ENCODE data around the gene COPZ1.

COPZ1 gene

DNA sequence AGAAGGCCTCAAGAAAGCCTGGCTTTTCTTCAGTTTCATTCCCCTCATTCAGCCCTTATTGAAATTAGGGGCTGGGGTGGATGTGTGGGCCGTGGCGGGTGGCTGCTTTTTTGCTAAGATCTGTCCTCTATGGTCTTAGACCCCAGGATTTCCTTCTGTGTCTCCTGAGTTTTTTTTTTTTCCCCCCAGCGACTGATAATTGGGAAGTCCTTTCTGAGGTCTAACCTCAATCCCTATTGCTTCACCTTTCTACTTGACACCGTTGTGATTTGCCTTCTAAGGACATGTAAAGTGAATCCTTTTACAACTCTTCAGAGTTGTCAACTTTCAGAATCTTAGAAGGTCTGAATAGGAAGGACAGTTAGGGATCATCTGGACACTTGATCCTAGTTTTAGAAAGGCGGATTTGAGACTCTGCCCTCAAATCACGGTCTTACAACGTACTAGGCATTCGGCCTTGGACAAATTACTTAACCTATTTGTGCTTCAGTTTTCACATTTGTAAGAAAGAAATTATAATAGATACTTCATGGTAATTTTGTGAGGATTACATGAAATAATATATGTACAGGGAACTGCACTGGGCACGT is 34.9 kb downstream of the COPZ1 start:
- no peak for DNase-seq

DNA sequence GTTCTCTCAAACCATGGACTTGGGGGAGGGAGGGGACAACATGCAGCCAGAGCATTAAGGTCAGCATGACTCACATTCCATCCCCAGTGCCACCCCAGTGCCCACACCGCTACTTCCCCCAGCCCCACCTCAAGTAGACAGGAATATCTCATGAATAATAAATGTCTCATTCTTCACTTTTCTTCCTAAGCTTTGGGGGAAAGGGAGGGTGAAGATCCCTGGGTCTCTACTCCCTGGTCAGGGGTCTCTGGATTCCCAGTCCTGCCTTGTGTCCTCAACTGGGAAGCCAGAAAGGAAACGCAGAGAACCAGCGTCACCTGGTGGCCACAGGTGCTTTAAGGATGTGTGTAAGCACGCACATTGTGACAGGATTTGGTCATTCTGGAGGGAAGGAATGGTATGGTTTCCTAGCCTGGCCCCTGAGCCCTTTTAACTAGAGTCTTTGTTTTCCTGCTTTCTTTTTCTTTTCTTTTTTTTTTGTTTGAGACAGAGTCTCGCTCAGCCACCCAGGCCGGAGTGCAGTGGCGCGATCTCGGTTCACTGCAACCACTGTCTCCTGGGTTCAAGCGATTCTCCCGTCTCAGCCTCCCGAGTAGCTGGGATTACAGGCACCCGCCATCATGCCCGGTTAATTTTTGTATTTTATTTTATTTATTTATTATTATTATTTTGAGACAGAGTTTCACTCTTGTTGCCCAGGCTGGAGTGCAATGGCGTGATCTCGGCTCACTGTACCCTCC is 36.0 kb downstream of the COPZ1 start:
- no peak for DNase-seq

DNA sequence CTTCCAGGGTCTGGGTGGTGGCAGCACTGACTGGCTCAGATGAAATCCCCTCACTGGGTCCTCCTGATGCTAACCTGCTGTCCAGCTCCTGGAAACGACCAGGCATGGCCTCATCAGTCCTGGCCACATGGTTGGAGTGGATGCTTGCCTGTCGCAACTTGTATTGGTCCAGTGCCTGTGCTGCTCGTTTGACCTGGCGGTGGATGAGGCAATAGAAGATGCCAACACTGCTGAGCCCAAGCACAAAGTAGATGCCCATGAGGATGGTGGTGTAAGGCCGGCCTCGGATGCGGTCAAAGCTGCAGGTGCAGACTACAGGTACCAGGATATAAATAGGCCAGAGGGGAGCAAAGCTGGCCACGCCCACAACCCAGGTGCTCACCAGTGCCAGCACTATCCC is 38.1 kb downstream of the COPZ1 start:
- DNase-seq = no peak

DNA sequence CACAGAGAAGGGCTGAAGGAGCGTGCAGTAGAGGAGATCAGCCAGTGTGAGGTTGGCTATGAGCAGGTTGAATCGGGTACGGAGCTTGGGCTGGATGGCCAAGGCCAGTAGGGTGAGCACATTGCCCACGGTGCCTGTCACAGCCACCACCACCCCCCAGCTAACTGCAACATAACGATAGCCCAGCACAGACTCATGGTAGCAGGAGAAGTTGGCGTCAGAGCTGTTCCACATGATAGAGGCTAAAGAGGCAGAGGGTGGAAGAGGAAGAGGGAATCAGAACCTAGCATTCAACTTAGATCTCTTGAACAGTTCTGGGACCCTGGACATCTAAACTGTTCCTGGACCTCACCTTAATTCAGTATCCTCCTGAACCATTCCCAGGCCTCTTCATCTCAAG is 38.7 kb downstream of the COPZ1 start:
- no peak for DNase-seq

DNA sequence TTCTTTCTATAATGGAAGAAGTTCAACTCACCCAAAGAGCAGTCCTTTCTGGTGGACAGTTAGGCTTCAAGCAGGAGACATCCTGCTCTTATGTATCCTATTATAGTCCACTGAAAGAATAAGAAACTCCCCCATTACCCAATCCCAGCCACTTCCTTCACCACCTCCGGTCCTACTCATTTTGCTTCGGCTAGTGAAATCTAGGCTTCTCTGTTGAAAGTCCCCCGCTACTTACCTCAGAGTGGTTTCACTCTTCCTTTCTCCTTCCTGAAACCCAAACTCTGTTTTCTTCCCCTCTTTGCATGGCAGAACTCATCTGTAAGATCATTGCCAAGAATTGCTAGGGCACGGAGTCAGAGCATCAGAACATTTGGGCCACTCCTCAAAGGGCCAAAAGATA is 39.5 kb downstream of the COPZ1 start, which contains the start of gene GPR84:
TSS of gene GPR84 (minus strand) at position 74 of the 400 bp plus-strand sequence. CDS start 635 bp downstream, outside the sequence.
- no peak for DNase-seq

DNA sequence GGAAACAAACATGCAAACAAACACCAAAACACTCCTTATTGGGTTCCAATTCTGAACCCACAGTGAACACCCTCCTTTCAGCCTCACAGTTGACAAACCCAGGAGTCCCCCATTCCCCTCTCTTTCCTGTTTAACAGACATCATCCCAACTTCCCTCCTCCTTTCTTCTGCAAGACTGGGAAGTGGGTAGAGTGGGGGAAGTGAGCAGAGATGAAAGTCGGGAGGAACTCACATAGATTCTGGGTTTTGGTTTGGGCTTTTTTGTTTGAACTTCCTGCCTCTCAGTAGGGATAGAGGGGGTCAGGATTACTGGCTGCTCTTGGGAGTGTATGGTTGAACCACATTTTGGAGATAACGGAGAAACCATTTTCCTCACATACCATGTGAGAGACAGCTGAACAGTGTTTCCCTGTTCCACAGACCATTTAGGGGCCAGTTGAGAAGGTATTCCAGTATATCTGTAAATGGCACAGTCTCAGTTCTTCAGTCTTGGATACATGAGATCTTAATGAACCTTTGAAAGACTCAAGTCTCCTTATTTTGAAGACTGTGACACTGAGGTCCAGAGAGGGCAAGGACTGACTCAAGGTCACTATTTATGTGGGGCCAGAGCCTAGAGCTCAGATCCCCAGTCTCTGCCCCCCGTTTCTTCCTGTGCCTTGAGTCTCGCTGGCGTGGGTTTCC is 43.2 kb downstream of the COPZ1 start:
- no peak for DNase-seq

DNA sequence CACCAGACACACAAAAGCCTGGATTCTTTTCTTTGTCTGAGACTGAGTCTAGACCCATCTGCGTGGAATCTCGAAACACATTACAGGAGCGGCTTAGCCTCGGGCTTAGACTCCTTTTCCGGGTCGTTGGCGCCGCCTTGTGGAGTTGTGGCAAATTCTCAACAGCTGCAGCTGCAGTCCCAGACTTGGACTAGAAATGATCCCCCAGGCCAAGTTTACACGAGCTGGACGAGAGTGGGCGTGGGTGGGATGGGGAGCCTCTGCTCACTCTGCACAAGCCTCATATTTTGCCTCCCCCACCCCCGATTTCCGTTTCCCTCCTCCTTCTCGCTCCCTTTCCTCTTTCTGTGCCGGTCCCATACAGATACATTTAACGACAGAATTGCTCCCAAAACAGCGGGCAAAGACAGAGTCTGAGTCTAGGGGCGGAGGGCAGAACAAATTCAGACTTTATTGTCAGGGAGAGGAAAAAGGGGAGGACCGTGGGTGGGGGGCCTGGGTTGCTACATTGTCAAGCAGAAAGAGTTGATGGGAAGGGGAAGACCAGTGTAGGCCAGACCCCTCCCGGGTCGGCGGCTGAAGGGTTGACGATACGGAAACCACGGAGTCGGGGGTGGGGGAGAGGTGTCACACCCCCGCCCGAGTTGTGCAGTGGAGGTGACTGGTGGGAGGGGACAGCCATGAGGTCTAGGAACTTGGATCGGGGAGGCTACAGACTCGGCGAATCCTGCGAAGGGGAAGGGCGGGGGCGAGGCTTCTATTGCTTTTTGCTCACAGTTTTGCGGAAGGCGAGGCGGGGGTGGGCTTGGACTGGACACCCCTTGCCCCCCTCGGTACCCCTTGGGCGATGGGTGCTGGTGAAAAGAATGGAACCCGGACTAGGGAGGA is 44.0 kb downstream of the COPZ1 start:
- DNase-seq = peak; percentile 100

DNA sequence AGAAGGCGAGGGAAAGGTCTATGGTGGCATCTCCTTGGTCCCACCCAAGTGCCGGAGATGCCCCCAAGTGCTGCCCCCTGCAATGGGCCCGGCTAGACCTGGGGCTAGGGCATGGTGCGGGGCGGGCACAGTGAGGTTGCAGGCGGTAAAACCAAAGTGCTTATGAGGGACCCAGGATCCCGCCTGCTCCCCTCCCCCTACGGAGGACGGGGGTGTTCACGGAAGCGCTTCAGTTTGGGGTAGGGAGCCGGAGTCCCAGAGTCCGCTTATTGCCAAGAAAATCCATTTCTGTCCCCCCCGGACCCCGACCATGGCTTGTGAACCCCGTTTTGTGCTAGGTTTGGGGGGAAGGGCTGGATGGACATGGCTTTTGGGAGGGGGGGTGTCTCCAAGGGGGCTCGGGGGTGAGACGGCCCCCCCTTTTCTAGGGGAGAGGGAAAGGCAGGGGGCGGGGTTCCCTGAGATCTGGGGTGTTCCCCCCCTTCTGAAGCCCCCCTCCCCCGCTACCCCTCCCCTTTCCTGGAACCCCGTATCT is 44.7 kb downstream of the COPZ1 start:
- no peak for DNase-seq

DNA sequence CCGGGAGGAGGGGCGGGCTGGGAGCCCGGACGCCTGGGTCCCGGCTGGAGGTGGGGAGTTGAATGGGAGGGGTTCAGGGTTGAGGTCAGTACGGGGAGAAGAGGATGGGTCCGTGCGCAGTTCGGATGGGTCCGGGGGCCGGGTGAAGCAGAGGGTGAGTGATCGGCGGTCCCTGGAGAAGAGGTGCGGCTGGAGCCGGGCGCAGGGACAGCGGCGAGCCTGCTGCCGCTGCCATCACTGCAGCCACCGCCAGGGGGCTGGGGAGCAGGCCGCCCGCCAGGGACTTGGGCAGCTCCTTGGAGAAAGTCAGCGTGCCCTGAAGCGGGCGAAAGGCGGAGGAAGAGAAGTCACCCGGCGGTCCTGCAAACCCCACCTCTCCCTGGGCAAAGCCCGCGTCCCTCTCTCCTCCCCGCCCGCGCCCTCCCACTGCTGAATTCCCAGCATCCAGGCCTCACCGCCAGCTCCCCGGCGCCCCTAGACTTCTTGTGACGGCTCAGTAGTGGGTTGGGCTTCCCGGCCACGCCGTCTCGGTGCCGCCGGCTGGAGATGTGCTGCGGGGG is 45.3 kb downstream of the COPZ1 start:
- peak; percentile 100 for DNase-seq

DNA sequence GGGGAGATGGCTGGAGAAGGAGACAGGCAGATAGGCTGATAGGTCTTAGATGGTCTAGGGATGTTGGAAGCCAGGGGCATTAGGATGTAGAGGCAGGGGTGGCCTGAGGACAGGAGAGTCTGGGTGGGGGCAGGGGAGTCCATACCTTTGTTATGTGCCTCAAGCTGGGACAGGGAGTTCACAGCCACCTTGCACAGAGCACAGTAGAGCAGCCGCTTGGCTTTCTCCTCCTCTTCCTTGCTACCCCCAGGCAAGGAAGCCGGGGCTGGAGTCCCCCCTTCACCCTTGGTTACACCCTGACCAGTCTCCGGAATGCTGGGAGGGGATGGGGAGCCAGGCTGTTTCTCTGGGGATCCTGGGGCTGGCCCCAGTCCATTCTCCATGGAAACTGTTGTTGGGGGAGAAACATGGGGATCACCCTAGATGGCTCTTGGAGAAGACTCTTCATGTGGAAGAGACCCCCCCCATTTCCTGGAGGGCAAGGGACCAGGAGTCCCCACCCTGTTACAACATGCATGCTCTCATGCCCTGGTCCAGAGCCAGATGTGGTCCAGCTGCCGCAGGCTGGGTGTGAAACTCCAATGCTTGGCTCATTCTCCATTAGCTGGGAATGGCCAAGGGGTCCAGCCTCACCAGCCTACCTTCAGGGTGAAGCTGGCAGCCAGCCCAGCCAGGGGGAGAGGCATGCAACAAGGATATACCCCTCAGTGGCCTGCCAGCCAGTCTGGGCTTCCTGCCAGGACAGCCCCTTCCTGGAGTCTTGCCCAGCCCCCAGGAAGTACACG is 46.6 kb downstream of the COPZ1 start:
- DNase-seq = no peak

DNA sequence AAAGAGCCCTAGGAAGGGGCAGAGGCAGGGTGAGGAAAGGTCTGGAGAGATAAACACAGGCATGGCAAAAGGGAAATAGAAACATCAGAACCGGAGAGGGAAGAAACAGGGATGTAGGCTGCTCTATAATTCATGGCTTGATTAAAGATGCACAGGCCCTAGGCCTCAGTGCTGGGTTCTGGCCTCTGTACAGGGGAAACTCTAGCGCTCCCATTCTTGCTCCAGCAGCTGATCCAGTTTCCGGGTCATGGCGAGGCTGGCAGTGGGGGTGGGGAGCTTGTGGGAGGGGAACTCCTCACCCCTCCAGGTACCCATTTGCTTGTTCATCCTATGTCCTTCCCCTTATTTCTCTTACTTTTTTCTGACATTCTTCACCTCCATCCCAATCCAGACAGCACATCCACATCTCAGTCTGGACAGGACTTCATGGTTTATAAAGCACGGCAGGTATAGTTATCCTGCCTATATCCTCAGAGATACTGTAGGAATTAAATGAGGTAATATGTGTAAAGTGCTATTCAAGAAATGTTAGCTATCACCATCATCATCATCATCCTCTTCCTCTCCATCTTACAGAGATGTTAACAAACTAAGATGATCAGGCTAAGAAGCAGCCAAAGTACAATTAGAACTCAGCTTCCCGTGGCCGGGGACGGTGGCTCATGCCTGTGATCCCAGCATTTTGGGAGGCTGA is 47.3 kb downstream of the COPZ1 start:
- DNase-seq = no peak

DNA sequence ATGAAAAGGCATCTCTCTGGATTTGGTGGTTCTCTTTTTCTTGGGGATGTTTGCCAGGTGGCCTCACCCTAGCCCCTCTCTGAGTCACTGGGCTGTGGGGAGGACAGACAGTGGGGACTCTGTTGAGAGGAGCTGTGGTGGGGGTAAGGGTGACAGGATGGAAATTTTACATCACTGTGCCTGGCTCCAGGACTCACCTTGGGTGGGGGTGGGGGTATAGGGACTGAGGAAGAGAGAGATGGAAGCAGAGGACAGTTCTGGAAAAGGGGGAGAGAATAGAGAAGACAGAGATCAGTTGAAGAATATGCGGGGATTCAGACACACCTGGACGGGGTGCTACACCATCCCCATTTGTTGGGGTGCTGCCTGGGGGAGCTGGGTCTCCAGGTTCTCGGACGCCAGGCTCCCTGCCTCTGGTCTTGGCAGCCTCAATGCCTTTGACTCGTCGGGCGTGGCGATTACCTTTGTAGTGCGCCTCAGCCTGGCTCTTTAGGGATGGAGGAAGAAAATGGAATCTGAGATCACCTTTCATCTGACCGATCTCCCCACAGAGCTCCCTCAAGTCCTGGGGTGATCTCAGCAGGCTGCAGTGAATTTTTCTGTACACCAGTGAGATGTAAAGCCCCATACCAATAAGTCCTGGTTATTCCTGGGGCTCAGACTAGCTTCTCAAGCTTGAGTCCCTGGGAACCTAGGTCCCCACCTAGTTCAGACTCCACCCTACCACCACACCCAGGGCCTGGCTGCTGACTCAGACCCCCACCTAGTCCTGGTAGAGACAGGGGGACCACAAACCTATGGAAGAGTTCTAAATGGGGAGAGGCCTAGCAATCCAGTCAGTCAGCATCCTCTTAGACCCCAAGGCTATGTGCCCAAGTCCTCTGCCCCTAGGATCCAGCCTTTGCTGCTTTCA is 49.0 kb downstream of the COPZ1 start:
- DNase-seq = peak; percentile 93

DNA sequence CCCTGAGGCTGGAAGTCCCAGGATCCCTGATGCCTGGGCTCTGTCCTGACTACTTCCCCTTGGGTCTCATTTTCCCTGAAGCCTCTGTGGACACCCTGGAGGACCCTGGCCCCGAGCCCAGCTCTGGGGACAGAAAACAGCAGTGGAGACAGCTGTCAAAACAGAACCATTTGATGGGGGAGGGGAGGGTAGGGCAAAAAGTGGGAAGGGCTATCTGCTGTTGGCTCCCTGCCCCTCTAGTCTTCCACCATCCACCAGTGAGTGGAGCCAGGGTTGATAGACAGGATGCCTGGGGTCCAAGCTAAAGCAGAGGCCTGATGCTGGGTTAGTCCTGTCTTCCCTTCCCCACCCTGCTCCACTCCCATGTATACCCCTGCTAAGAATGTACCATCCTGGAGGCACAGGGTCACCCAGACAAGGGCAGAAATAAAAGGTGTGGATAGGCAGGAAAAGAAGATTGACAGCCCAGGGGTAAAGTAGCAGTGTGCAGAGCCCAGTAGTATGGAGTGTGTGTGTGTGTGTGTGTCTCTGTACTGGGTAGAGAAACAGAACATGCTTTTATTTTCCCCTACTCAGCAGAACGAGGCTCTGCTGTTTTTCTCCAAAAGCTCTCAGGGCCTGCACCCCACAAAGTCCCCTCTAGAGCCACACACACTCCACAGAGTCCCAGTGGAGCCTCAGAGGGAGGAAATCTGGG is 49.8 kb downstream of the COPZ1 start:
- DNase-seq = no peak

DNA sequence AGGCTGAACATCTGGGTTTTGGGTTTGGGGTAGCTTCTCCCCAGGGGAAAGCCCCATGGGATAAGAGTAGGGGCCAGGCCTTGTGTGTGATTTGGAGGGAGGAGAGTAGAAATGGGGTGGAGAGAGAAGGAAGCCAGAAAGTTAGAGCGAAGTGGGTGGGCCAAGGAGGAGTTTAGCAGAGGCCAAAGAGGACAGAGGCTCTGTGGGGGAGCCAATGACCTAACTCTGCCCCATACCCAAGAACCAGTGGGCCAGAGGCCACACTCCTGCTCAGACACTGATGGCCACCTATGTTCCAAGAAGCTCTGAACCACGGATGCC is 50.3 kb downstream of the COPZ1 start:
- no peak for DNase-seq

DNA sequence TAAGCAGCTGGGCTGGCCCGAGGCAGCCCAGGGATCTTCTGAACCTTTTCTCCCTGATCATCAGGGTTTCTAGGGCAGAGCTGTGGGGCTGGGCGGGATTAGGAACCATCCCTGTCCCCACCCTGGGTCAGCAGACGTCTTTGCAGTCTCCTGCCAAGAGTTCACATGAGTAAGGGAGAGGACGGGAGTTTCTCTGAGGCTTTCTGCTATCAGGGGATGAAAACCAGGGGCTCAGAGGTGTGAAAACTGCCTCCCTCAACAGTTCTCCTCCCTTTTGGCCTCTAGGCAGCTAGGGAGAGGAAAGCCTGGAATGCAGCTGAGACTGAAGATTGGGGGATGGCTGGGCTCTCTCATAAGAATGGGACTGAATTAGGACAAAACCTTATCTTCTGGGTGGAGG is 51.7 kb downstream of the COPZ1 start:
- no peak for DNase-seq

DNA sequence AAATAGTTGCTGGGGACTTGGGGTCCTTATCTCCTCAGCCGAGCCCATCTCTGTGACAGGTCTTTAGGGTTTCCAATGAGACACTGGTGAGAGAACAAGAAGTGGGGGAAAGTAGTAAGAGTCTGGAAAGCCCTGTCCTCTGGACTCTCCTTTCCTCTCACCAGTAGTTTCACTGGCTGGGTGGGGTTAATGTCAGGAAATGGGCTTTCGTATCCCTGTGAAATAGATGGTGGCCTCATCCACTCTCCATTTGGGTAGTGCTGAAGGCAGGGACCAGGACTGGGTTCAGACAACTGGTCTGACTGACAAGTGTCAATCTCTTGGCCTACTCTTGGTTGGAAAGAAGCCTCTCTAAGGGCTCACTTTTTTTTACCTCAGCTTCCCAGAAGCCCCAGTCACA is 52.1 kb downstream of the COPZ1 start:
- no peak for DNase-seq

DNA sequence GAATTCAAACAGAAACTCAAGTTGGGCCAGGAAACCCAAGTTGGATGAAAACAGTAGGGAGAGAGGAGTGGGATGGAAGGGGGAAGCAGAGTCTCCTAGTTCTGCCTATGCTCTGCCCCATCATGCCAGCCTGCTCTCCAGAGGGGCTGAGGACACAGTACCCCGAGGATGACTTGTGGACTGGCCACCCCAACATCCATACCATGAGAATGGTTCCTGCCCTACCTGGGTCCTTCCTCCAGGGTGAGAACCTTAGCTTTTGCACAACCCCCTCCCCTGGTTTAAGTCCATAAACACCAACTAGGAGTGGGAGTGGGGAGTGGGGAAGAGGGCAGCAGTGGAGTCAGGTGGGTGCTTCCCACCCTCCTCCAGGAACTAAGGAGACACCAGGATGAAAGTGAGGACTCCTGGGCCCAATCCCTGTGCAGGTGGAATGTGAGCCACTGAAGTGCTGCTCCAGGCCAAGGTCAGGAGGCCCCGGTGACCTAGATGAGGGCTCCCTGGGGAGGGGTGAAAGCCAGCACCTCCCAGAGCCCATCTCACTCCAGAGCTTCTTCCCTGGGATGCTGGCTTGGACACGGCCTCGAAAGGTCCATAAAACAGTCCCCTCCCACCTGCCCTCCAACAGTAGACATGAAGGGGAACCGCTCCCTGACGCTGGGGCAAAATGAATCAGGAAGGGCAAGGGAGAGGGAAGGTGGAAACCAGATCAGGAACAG is 53.0 kb downstream of the COPZ1 start:
- no peak for DNase-seq

DNA sequence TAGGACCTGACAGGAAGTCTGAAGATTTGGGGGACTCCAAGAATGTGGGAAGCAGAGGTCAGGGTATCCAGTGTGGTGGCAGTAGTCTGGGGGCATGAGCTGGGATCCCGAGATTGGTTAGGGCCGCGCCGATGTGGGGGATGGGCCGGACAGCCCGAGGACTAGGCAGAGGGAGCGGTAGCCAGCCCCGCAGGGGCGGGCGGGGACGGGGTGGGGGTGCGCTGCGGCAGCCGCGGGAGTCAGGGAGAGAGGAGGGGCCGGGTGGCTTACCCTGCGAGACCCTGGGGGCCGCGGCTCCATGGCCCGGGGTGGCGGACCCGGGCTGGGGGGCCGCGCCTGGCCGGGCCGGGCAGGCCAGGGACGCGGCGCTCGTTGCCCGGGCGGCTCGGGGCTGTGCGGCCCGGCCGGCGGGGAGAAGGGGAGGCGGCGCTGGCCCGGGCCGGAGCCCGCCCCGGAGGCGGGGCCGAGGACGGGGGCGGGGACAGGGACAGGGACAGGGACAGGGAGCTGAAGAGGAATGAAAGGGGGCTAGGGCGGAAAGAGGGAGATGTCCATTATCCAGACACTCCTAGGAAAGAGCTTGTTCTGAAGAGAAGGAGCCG is 54.0 kb downstream of the COPZ1 start:
- peak; percentile 100 for DNase-seq
